ENCODE data around the gene IMPG2. TPM values are rescaled to one million over a fixed set of nuclear protein-coding genes. Genes with fewer than 3 reads are reported as not detected.

The IMPG2 gene
- total and polyA plus RNA-seq, 7 donors = 0.05 to 0.64 (median 0.17) TPM

GRCh38 chr3:101271728-101272127, 48.6 kb downstream of the IMPG2 start:
- Histone ChIP-seq H3K4me3 (no peak overlapping the region), H3K27ac (no peak overlapping the region), H3K27me3 (ENCODE audit: insufficient read depth in 3 of 3, low read length in 2 of 3) (no peaks in the 10 kb centered on the region), H3K4me1 (no peaks in the 10 kb centered on the region), H3K36me3 (ENCODE audit: insufficient read depth in 1 of 2, low read depth in 1 of 2) (no peaks in the 10 kb centered on the region), H3K9me3 (no peaks in the 10 kb centered on the region)
- DNase-seq (no peak), ATAC-seq (no peak)
- WGBS, 3 donors = 76 to 80% (median 76%) methylated on average over 4 of the region's 4 CpGs
- no peak for TF ChIP-seq CTCF (IDR thresholded peaks at IDR 0.05)
- intact Hi-C loops (cut with DNase I) = no loop called here

GRCh38 chr3:101270149-101270548, 50.2 kb downstream of the IMPG2 start:
- intact Hi-C loops (cut with DNase I) = no loop called here
- H3K27me3 ChIP-seq (ENCODE audit: insufficient read depth in 3 of 3, low read length in 2 of 3) = no peaks in the 10 kb centered on the region
- 91 to 92% (median 92%) methylated on average over 5 of the region's 5 CpGs for WGBS, 3 donors

GRCh38 chr3:101268971-101269671, 51.3 kb downstream of the IMPG2 start:
- no peak for ATAC-seq
- 76 to 80% (median 76%) methylated on average over 3 of the region's 3 CpGs for WGBS, 3 donors
- no peak for TF ChIP-seq CTCF (IDR thresholded peaks at IDR 0.05)
- Histone ChIP-seq H3K27me3 (ENCODE audit: insufficient read depth in 3 of 3, low read length in 2 of 3) (no peaks in the 10 kb centered on the region), H3K4me1 (no peaks in the 10 kb centered on the region), H3K9me3 (no peaks in the 10 kb centered on the region), H3K27ac (no peak overlapping the region), H3K36me3 (ENCODE audit: insufficient read depth in 1 of 2, low read depth in 1 of 2) (no peaks in the 10 kb centered on the region), H3K4me3 (no peak overlapping the region)
- intact Hi-C loops (cut with DNase I) = no loop called here
- DNase-seq = no peak

More at GRCh38 chr3:101270149-101270548, 50.2 kb downstream of the IMPG2 start:
- TF ChIP-seq CTCF (IDR thresholded peaks at IDR 0.05) = no peak
- H3K4me3 ChIP-seq = no peak overlapping the region
- DNase-seq (no peak), ATAC-seq (no peak)
- H3K36me3 ChIP-seq (ENCODE audit: insufficient read depth in 1 of 2, low read depth in 1 of 2) = no peaks in the 10 kb centered on the region
- H3K9me3 ChIP-seq = no peaks in the 10 kb centered on the region
- no peaks in the 10 kb centered on the region for H3K4me1 ChIP-seq
- H3K27ac ChIP-seq = no peak overlapping the region

- Histone ChIP-seq H3K4me3 (no peak overlapping the region), H3K4me1 (no peaks in the 10 kb centered on the region), H3K27me3 (ENCODE audit: insufficient read depth in 3 of 3, low read length in 2 of 3) (no peaks in the 10 kb centered on the region), H3K9me3 (no peaks in the 10 kb centered on the region), H3K36me3 (ENCODE audit: insufficient read depth in 1 of 2, low read depth in 1 of 2) (no peaks in the 10 kb centered on the region), H3K27ac (no peak overlapping the region)
- DNase-seq = no peak
- 58 to 66% (median 62%) methylated on average over 2 of the region's 2 CpGs for WGBS, 3 donors
- no peak for ATAC-seq
- no peak for TF ChIP-seq CTCF (IDR thresholded peaks at IDR 0.05)
- intact Hi-C loops (cut with DNase I) = no loop called here
These were observed 52.2 kb downstream of the IMPG2 start for GRCh38 chr3:101268141-101268540.

- DNase-seq = no peak
- intact Hi-C loops (cut with DNase I) = no loop called here
- no peak for TF ChIP-seq CTCF (IDR thresholded peaks at IDR 0.05)
These were observed 53.8 kb downstream of the IMPG2 start for GRCh38 chr3:101266566-101266965.

More at GRCh38 chr3:101266566-101266965, 53.8 kb downstream of the IMPG2 start:
- no peaks in the 10 kb centered on the region for H3K9me3 ChIP-seq
- no peaks in the 10 kb centered on the region for H3K27me3 ChIP-seq (ENCODE audit: insufficient read depth in 3 of 3, low read length in 2 of 3)
- no peak overlapping the region for H3K27ac ChIP-seq
- no peak for ATAC-seq
- H3K4me3 ChIP-seq = no peak overlapping the region
- no peaks in the 10 kb centered on the region for H3K36me3 ChIP-seq (ENCODE audit: insufficient read depth in 1 of 2, low read depth in 1 of 2)
- no peaks in the 10 kb centered on the region for H3K4me1 ChIP-seq

All from psoas muscle (tissue), 8 donors.